Cardiac muscle cell (in vitro differentiated cells and primary cell): Measurements from ENCODE around the gene EXOC5. TPM values are rescaled to one million over a fixed set of nuclear protein-coding genes. Genes with fewer than 3 reads are reported as not detected.

Source experiments
- DNase-seq, 2 donors: peaks; one replicate each; pipeline versions ENCODE4 v3.0.0 to v3.0.0-alpha.2; 2010 to 2017; ENCODE audit warnings: low read depth in 1 of 2, low spot score in 1 of 2
- H3K27ac ChIP-seq: fragments of 200-600 bp; sonication (generic); 2 replicates; pipeline ENCODE4 v1.5.1; 2016
- H3K27me3 ChIP-seq: fragments of 200-600 bp; sonication (generic); 2 replicates; pipeline ENCODE4 v1.6.0; 2016; ENCODE audit warnings: control low read depth
- H3K36me3 ChIP-seq: fragments of 200-600 bp; sonication (generic); 2 replicates; pipeline ENCODE4 v1.5.1; 2016; ENCODE audit warnings: control low read depth
- H3K4me1 ChIP-seq: fragments of 200-600 bp; sonication (generic); 2 replicates; pipeline ENCODE4 v1.8.1; 2017; ENCODE audit warnings: low read depth, mild to moderate bottlenecking, mixed run types
- H3K4me3 ChIP-seq: fragments of 200-600 bp; sonication (generic); 2 replicates; pipeline ENCODE4 v1.5.1; 2016; ENCODE audit warnings: mild to moderate bottlenecking
- H3K9me3 ChIP-seq: fragments of 200-600 bp; sonication (generic); 2 replicates; pipeline ENCODE4 v1.5.1; 2017; ENCODE audit warnings: low read depth, mild to moderate bottlenecking, control low read depth
- polyA plus RNA-seq: library from polyadenylated mRNA; unstranded; fragments of >200 nt; fragmentation: Nextera tagmentation; extraction: Ambion mirVana; gene quantifications from 2 replicates; pipeline ENCODE4 v1.2.1, GENCODE V29; 2016
- total RNA-seq: library from RNA; depleted of rRNA; stranded (reverse); fragments of >200 nt; gene quantifications from 2 replicates; pipeline ENCODE4 v1.2.3, GENCODE V29; 2016
- TF ChIP-seq, protein P1 (sequence below): IDR thresholded peaks from 2 replicates; pipeline ENCODE4 v1.5.1; 2012; ENCODE audit warnings: low read depth, mild to moderate bottlenecking, low read length

EXOC5 gene
- total and polyA plus RNA-seq, 2 experiments from 2014 or later: 61.9 to 73.4 TPM

DNA sequence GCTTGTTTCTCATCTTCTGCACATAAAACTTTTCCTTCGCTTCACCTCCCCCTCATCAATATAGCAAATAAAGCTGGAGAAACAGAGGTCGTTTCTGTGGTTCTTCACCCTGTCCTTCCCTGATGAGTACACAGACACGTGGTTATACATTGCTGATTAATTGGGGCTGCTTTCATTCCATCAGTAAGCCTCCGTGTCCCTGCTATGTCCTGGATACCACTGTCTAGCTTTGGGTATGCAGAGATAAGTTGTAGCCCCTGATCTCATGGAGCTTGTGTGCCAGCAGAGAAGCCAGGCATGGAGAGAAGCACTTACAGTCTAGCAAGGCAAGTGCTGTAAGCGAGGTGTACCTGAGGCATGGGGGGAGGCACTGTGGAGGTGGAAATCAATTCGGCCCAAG lies 108.4 kb downstream of the EXOC5 start:
- H3K4me1 ChIP-seq: no peaks in the 10 kb centered on the region
- H3K9me3 ChIP-seq: no peaks in the 10 kb centered on the region
- peaks cover 3% of the 10 kb centered on the region for H3K27me3 ChIP-seq
- H3K27ac ChIP-seq: no peak overlapping the region
- no peak overlapping the region for H3K4me3 ChIP-seq
- no peak for DNase-seq
- TF ChIP-seq, protein P1, sequence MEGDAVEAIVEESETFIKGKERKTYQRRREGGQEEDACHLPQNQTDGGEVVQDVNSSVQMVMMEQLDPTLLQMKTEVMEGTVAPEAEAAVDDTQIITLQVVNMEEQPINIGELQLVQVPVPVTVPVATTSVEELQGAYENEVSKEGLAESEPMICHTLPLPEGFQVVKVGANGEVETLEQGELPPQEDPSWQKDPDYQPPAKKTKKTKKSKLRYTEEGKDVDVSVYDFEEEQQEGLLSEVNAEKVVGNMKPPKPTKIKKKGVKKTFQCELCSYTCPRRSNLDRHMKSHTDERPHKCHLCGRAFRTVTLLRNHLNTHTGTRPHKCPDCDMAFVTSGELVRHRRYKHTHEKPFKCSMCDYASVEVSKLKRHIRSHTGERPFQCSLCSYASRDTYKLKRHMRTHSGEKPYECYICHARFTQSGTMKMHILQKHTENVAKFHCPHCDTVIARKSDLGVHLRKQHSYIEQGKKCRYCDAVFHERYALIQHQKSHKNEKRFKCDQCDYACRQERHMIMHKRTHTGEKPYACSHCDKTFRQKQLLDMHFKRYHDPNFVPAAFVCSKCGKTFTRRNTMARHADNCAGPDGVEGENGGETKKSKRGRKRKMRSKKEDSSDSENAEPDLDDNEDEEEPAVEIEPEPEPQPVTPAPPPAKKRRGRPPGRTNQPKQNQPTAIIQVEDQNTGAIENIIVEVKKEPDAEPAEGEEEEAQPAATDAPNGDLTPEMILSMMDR: no peak
- no peaks in the 10 kb centered on the region for H3K36me3 ChIP-seq

DNA sequence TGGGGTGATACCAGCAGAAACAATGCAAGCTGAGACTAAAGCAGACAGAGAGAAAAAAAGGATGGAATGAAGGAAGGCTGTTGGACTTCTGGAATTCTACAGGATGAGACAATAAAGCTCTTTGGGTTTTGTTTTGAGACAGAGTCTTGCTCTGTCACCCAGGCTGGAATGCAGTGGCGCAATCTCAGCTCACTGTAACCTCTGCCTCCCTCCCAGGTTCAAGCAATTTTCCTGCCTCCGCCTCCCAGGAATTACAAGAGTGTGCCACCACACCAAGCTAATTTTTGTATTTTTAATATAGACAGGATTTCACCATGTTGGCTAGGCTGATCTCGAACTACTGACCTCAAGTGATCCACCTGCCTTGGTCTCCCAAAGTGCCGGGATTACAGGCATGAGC lies 115.4 kb downstream of the EXOC5 start:
- Histone ChIP-seq H3K27me3 (no peaks in the 10 kb centered on the region), H3K4me1 (no peaks in the 10 kb centered on the region), H3K36me3 (no peaks in the 10 kb centered on the region), H3K4me3 (no peak overlapping the region), H3K27ac (no peak overlapping the region), H3K9me3 (no peaks in the 10 kb centered on the region)
- TF ChIP-seq, protein P1: no peak
- DNase-seq: no peak

Other genes starting within 250 kb of the EXOC5 start
- 18.9 and 35.9 TPM in 2 replicates for gene AP5M1, start 66 bp upstream of the EXOC5 start, total RNA-seq
- 41.8 and 55.6 TPM in 2 replicates for gene AP5M1, start 66 bp upstream of the EXOC5 start, polyA plus RNA-seq
- 10.8 and 15.6 TPM in 2 replicates for gene NAA30, start 121.7 kb upstream of the EXOC5 start, total RNA-seq
- gene NAA30, start 121.7 kb upstream of the EXOC5 start, polyA plus RNA-seq: 15.2 and 18.2 TPM in 2 replicates
- not detected in 2 replicates for gene CCDC198, start 225.0 kb upstream of the EXOC5 start, total RNA-seq
- gene CCDC198, start 225.0 kb upstream of the EXOC5 start, polyA plus RNA-seq: not detected in 2 replicates